GM19193 (cell line): ENCODE data around the gene CISD3.

Experiments
- POLR2A ChIP-seq: IDR thresholded peaks from 4 replicates; pipeline ENCODE4 v1.6.1; 2011; ENCODE audit not compliant: insufficient read depth, insufficient read length; ENCODE audit errors: extremely low read depth

The CISD3 gene

GRCh38 chr17:38704606-38705522 lies 25.3 kb upstream of the CISD3 start, which contains the start of gene MLLT6:
TSS of gene MLLT6 (plus strand) at chr17:38705273. CDS start at chr17:38705633, 360 bp downstream.
- no peak for TF ChIP-seq POLR2A

- no peak for TF ChIP-seq POLR2A
These were observed 24.7 kb upstream of the CISD3 start for GRCh38 chr17:38705523-38705802.

- TF ChIP-seq POLR2A = no peak
These were observed 24.2 kb upstream of the CISD3 start for GRCh38 chr17:38705803-38706504.

- no peak for TF ChIP-seq POLR2A
These were observed 23.5 kb upstream of the CISD3 start for GRCh38 chr17:38706505-38707216.

- TF ChIP-seq POLR2A = no peak
These were observed 22.3 kb upstream of the CISD3 start for GRCh38 chr17:38707678-38708351.

- TF ChIP-seq POLR2A = no peak
These were observed 20.9 kb upstream of the CISD3 start for GRCh38 chr17:38709104-38709820.

- peak; percentile 18 for TF ChIP-seq POLR2A
These were observed 20.1 kb upstream of the CISD3 start for GRCh38 chr17:38709864-38710603.

- no peak for TF ChIP-seq POLR2A
These were observed 19.6 kb upstream of the CISD3 start for GRCh38 chr17:38710604-38710962.

- no peak for TF ChIP-seq POLR2A
These were observed 19.2 kb upstream of the CISD3 start for GRCh38 chr17:38710985-38711384.

- TF ChIP-seq POLR2A = no peak
These were observed 18.2 kb upstream of the CISD3 start for GRCh38 chr17:38711792-38712571.

GRCh38 chr17:38712593-38712992 lies 17.5 kb upstream of the CISD3 start:
- TF ChIP-seq POLR2A = no peak

GRCh38 chr17:38713456-38714075 lies 16.6 kb upstream of the CISD3 start:
- no peak for TF ChIP-seq POLR2A
